Aorta (tissue), 5 donors: ENCODE results near the gene KCTD18. TPM values are rescaled to one million over a fixed set of nuclear protein-coding genes. Genes with fewer than 3 reads are reported as not detected.

Source experiments
- ATAC-seq: fragments of 200-7000 bp; cut with Tn5 transposase; one replicate; pipeline ENCODE4 v1.9.1; 2022; ENCODE audit warnings: moderate library complexity; ENCODE audit not compliant: low FRiP score
- DNase-seq, 2 donors: peaks; one replicate each; pipeline ENCODE4 v3.0.0-alpha.2; 2020
- H3K27ac ChIP-seq, 2 donors: one replicate each; pipeline ENCODE4 v1.5.1; 2013; ENCODE audit warnings: low read length in 2 of 2, mild to moderate bottlenecking in 2 of 2, moderate library complexity in 2 of 2, control low read depth in 1 of 2, inconsistent platforms in 1 of 2, low read depth in 1 of 2
- H3K27me3 ChIP-seq, 2 donors: one replicate each; pipeline ENCODE4 v1.6.1; 2013; ENCODE audit warnings: control low read depth in 1 of 2, low read length in 1 of 2, mild to moderate bottlenecking in 1 of 2, moderate library complexity in 1 of 2; ENCODE audit not compliant: insufficient read depth in 2 of 2, control insufficient read depth in 1 of 2
- H3K36me3 ChIP-seq, 2 donors: one replicate each; pipeline ENCODE4 v1.6.1; 2013; ENCODE audit warnings: control low read depth in 1 of 2, low read length in 1 of 2, mild to moderate bottlenecking in 1 of 2; ENCODE audit not compliant: insufficient read depth in 2 of 2, control insufficient read depth in 1 of 2
- H3K4me1 ChIP-seq, 2 donors: one replicate each; pipeline ENCODE4 v1.6.1; 2013; ENCODE audit warnings: low read length in 2 of 2, control low read depth in 1 of 2, mild to moderate bottlenecking in 1 of 2, moderate library complexity in 1 of 2; ENCODE audit not compliant: insufficient read depth in 2 of 2, control insufficient read depth in 1 of 2
- H3K4me3 ChIP-seq, 2 donors: one replicate each; pipeline ENCODE4 v1.5.1; 2013; ENCODE audit warnings: low read length in 2 of 2, control low read depth in 1 of 2, mild to moderate bottlenecking in 1 of 2
- H3K9me3 ChIP-seq: one replicate; pipeline ENCODE4 v1.6.1; 2013; ENCODE audit warnings: mild to moderate bottlenecking, low read length; ENCODE audit not compliant: control insufficient read depth
- WGBS, 2 donors: extraction: QIAGEN DNeasy Blood & Tissue Kit; methylation state at CpG; one replicate each; pipeline ENCODE4 v1.1.7; 2013; 5-methylcytosine and 5-hydroxymethylcytosine counted together
- intact Hi-C, 2 donors: fragments of 100-400 bp; cut with DNase I; formaldehyde crosslinking; loops; one replicate each; pipeline versions ENCODE4 v1.14.2 to v1.15.0; 2022
- polyA plus RNA-seq, 2 donors: library from polyadenylated mRNA; stranded (reverse); fragments of 200-250 nt; gene quantifications; one replicate each; pipeline ENCODE4 v1.2.3, GENCODE V29; 2013
- total RNA-seq, 2 donors: library from RNA; stranded (reverse); fragmentation: NEBNext Ultra II Directional; extraction: Animal tissue kit (Norgen Biotek cat#: 25700); gene quantifications; one replicate each; pipeline ENCODE4 v1.2.1, GENCODE V29; 2021
- donor health status: healthy with polysubstance abuse.
- donor health status: Bipolar disorder and iron deficiency.
- donor health status: DM: no; HTN: no; CAD: no.
- donor health status: DM: no; HTN: no; CAD: no.
- donor health status: DM: yes; HTN: yes; CAD: no.

KCTD18 gene
- total and polyA plus RNA-seq, 4 donors, result 13.9 to 19.9 (median 15.4) TPM

GRCh38 chr2:200496696-200497095 is 13.2 kb downstream of the KCTD18 start:
- Histone ChIP-seq H3K9me3 (no peaks in the 10 kb centered on the region), H3K27me3 (no peaks in the 10 kb centered on the region), H3K4me3 (no peak overlapping the region), H3K4me1 (no peaks in the 10 kb centered on the region), H3K36me3 (peaks cover 0 to 8% of the 10 kb centered on the region in 2 donors), H3K27ac (no peak overlapping the region)
- intact Hi-C loops, result no loop called here
- ATAC-seq (no peak), DNase-seq (no peak)
- 100% methylated on average over 1 of the region's 1 CpG for WGBS, 2 donors

- Histone ChIP-seq H3K4me1 (no peaks in the 10 kb centered on the region), H3K9me3 (no peaks in the 10 kb centered on the region), H3K27me3 (no peaks in the 10 kb centered on the region), H3K4me3 (no peak overlapping the region), H3K36me3 (peaks cover 3 to 16% of the 10 kb centered on the region in 2 donors), H3K27ac (no peak overlapping the region)
- intact Hi-C loops, result no loop called here
- WGBS, 2 donors, result 95 to 97% methylated on average over 2 of the region's 2 CpGs
- ATAC-seq, result no peak
- DNase-seq, result no peak
These were observed 15.8 kb downstream of the KCTD18 start for GRCh38 chr2:200494048-200494447.

GRCh38 chr2:200492656-200493055 is 17.2 kb downstream of the KCTD18 start:
- no peak overlapping the region for H3K4me3 ChIP-seq
- ATAC-seq (no peak), DNase-seq (no peak)
- H3K9me3 ChIP-seq, result no peaks in the 10 kb centered on the region
- H3K4me1 ChIP-seq, result no peaks in the 10 kb centered on the region
- no peaks in the 10 kb centered on the region for H3K27me3 ChIP-seq
- H3K27ac ChIP-seq, result no peak overlapping the region
- peaks cover 3 to 13% of the 10 kb centered on the region in 2 donors for H3K36me3 ChIP-seq
- intact Hi-C loops, result no loop called here

GRCh38 chr2:200490001-200490400 is 19.9 kb downstream of the KCTD18 start:
- Histone ChIP-seq H3K27me3 (no peaks in the 10 kb centered on the region), H3K36me3 (peaks cover 3 to 13% of the 10 kb centered on the region in 2 donors), H3K9me3 (no peaks in the 10 kb centered on the region), H3K27ac (no peak overlapping the region), H3K4me3 (no peak overlapping the region), H3K4me1 (no peaks in the 10 kb centered on the region)
- DNase-seq (no peak), ATAC-seq (no peak)
- WGBS, 2 donors, result 95 to 96% methylated on average over 22 of the region's 22 CpGs
- intact Hi-C loops, result no loop called here

- intact Hi-C loops, result no loop called here
- no peak for ATAC-seq
- Histone ChIP-seq H3K27ac (no peak overlapping the region), H3K9me3 (no peaks in the 10 kb centered on the region), H3K4me1 (no peaks in the 10 kb centered on the region), H3K27me3 (no peaks in the 10 kb centered on the region), H3K36me3 (peaks cover 3 to 10% of the 10 kb centered on the region in 2 donors), H3K4me3 (no peak overlapping the region)
- WGBS, 2 donors, result 65 to 77% methylated on average over 4 of the region's 4 CpGs
- DNase-seq, result no peak
These were observed 21.7 kb downstream of the KCTD18 start for GRCh38 chr2:200488169-200488568.

GRCh38 chr2:200486529-200486928 is 23.3 kb downstream of the KCTD18 start:
- no peaks in the 10 kb centered on the region for H3K27me3 ChIP-seq
- no peaks in the 10 kb centered on the region for H3K9me3 ChIP-seq
- H3K4me1 ChIP-seq, result no peaks in the 10 kb centered on the region
- no peak for DNase-seq
- no peak overlapping the region for H3K27ac ChIP-seq
- WGBS, 2 donors, result 70 to 72% methylated on average over 2 of the region's 2 CpGs
- ATAC-seq, result no peak
- peaks cover 3 to 8% of the 10 kb centered on the region in 2 donors for H3K36me3 ChIP-seq
- intact Hi-C loops, result no loop called here
- no peak overlapping the region for H3K4me3 ChIP-seq

- WGBS, 2 donors, result 61 to 63% methylated on average over 3 of the region's 3 CpGs
- intact Hi-C loops, result loop anchor here in 1 of 2 donors (5.0 kb wide), 1 partner anchor 508 kb away; no protein-coding TSS in a partner anchor
These were observed 24.9 kb downstream of the KCTD18 start for GRCh38 chr2:200484934-200485333.

GRCh38 chr2:200483729-200484198 is 26.1 kb downstream of the KCTD18 start:
- H3K4me1 ChIP-seq, result no peaks in the 10 kb centered on the region
- no peak for ATAC-seq
- no peaks in the 10 kb centered on the region for H3K36me3 ChIP-seq
- no peak overlapping the region for H3K27ac ChIP-seq
- H3K4me3 ChIP-seq, result no peak overlapping the region
- no peaks in the 10 kb centered on the region for H3K9me3 ChIP-seq
- no peak for DNase-seq
- 50 to 57% methylated on average over 4 of the region's 4 CpGs for WGBS, 2 donors
- no peaks in the 10 kb centered on the region for H3K27me3 ChIP-seq
- intact Hi-C loops, result loop anchor here in 1 of 2 donors (5.0 kb wide), 1 partner anchor 506 kb away; no protein-coding TSS in a partner anchor

More at GRCh38 chr2:200484934-200485333, 24.9 kb downstream of the KCTD18 start:
- Histone ChIP-seq H3K9me3 (no peaks in the 10 kb centered on the region), H3K4me1 (no peaks in the 10 kb centered on the region), H3K4me3 (no peak overlapping the region), H3K36me3 (peaks cover 0 to under 1% of the 10 kb centered on the region in 2 donors), H3K27me3 (no peaks in the 10 kb centered on the region), H3K27ac (no peak overlapping the region)
- no peak for ATAC-seq
- DNase-seq, result no peak

GRCh38 chr2:200482194-200482593 is 27.7 kb downstream of the KCTD18 start:
- intact Hi-C loops, result loop anchor here in 1 of 2 donors (5.0 kb wide), 1 partner anchor 505 kb away; no protein-coding TSS in a partner anchor
- no peak for ATAC-seq

More at GRCh38 chr2:200482194-200482593, 27.7 kb downstream of the KCTD18 start:
- H3K4me3 ChIP-seq, result no peak overlapping the region
- no peaks in the 10 kb centered on the region for H3K4me1 ChIP-seq
- peaks cover 0 to 3% of the 10 kb centered on the region in 2 donors for H3K36me3 ChIP-seq
- no peak for DNase-seq
- no peaks in the 10 kb centered on the region for H3K9me3 ChIP-seq
- no peaks in the 10 kb centered on the region for H3K27me3 ChIP-seq
- H3K27ac ChIP-seq, result no peak overlapping the region
